Endothelial cell of umbilical vein (primary cell): ENCODE data around the gene TMEM176A. TPM values are rescaled to one million over a fixed set of nuclear protein-coding genes. Genes with fewer than 3 reads are reported as not detected.

Source experiments
- BruUV-seq: library from RNA; stranded (reverse); fragments of 400-500 nt; replicated peaks from 2 replicates; lab custom pipeline; 2021; lab: Mats Ljungman, UMichigan
- CTCF ChIA-PET: fragments of 300-600, 350-600 bp; sonication (Branson Sonifier 250); formaldehyde crosslinking; loops from one replicate; lab custom pipeline; 2021; ENCODE audit warnings: antibody characterized with exemption, inconsistent platforms; lab: Charles Lee
- POLR2A ChIA-PET: fragments of 300-600, 350-600 bp; sonication (Branson Sonifier 250); formaldehyde crosslinking; loops from one replicate; lab custom pipeline; 2021; ENCODE audit warnings: antibody characterized with exemption, inconsistent platforms; lab: Charles Lee
- DNase-seq: peaks from one replicate; pipeline ENCODE4 v3.0.0-alpha.2; 2011; ENCODE audit warnings: low read depth, low spot score
- FAIRE-seq: peaks from 2 replicates; lab custom pipeline; 2011; peaks lifted over from hg19 to GRCh38; lab: Jason Lieb, UNC
- H2AFZ ChIP-seq: 2 replicates; pipeline ENCODE4 v1.6.0; 2012; ENCODE audit warnings: low read depth, low read length, control low read depth, inconsistent platforms
- H3K27ac ChIP-seq: 2 replicates; pipeline ENCODE4 v1.5.1; 2011; ENCODE audit warnings: low read depth, mild to moderate bottlenecking, control low read depth, low read length, moderate library complexity; ENCODE audit not compliant: insufficient read depth
- H3K27me3 ChIP-seq, 2 experiments: 2 replicates each; pipeline versions ENCODE4 v1.6.0 to v1.6.1; 2011; ENCODE audit warnings: low read length in 2 of 2, mixed read lengths in 1 of 2; ENCODE audit not compliant: control insufficient read depth in 2 of 2, insufficient read depth in 2 of 2
- H3K36me3 ChIP-seq, 2 experiments: 2 replicates in 1 of 2; 3 replicates in 1 of 2; pipeline ENCODE4 v1.5.1; 2011; ENCODE audit warnings: low read length in 2 of 2, mild to moderate bottlenecking in 1 of 2, moderate library complexity in 1 of 2; ENCODE audit not compliant: control insufficient read depth in 2 of 2, insufficient read depth in 2 of 2; ENCODE audit errors: extremely low read depth in 1 of 2
- H3K4me1 ChIP-seq: 3 replicates; pipeline ENCODE4 v1.5.1; 2011; ENCODE audit warnings: mild to moderate bottlenecking, low read length; ENCODE audit not compliant: control insufficient read depth, insufficient read depth; ENCODE audit errors: extremely low read depth
- H3K4me2 ChIP-seq: 2 replicates; pipeline ENCODE4 v1.6.1; 2011; ENCODE audit warnings: low read length, control low read depth, mixed read lengths; ENCODE audit not compliant: insufficient read depth
- H3K4me3 ChIP-seq, 3 experiments: fragments of 200-600 bp in 1 of 3; sonication (generic), shearing (Covaris generic) in 1 of 3; replicated peaks in 1 of 3; 2 replicates each; pipeline ENCODE4 v1.5.1; 2011 to 2016; ENCODE audit warnings: control low read depth in 3 of 3, low read length in 3 of 3, mild to moderate bottlenecking in 2 of 3, inconsistent platforms in 1 of 3, low read depth in 1 of 3, moderate library complexity in 1 of 3; ENCODE audit not compliant: insufficient read depth in 1 of 3
- H3K79me2 ChIP-seq: 2 replicates; pipeline ENCODE4 v1.6.0; 2012; ENCODE audit warnings: low read length, inconsistent platforms; ENCODE audit not compliant: control insufficient read depth, insufficient read depth
- H3K9ac ChIP-seq: replicated peaks from 2 replicates; pipeline ENCODE3; 2011; ENCODE audit warnings: low read length, control low read depth; ENCODE audit not compliant: insufficient read depth; ENCODE audit errors: extremely low read depth
- H3K9me1 ChIP-seq: replicated peaks from 3 replicates; pipeline ENCODE4 v1.6.0; 2011; ENCODE audit warnings: mild to moderate bottlenecking, low read length; ENCODE audit not compliant: control insufficient read depth, insufficient read depth; ENCODE audit errors: extremely low read depth
- H3K9me3 ChIP-seq: replicated peaks from 2 replicates; pipeline ENCODE4 v1.5.1; 2012; ENCODE audit warnings: low read length, inconsistent platforms; ENCODE audit not compliant: control insufficient read depth, insufficient read depth
- H4K20me1 ChIP-seq: replicated peaks from 2 replicates; pipeline ENCODE3; 2011; ENCODE audit warnings: mild to moderate bottlenecking, low read length; ENCODE audit not compliant: control insufficient read depth, insufficient read depth; ENCODE audit errors: extremely low read depth
- EZH2 ChIP-seq: IDR thresholded peaks from 2 replicates; pipeline ENCODE4 v1.6.1; 2012; ENCODE audit warnings: borderline replicate concordance, low read depth, mild to moderate bottlenecking, moderate library complexity, low read length, inconsistent platforms; ENCODE audit not compliant: severe bottlenecking
- FOS ChIP-seq: IDR thresholded peaks from 2 replicates; pipeline ENCODE4 v1.6.1; 2011; ENCODE audit warnings: mild to moderate bottlenecking, low read length, moderate library complexity, borderline replicate concordance; ENCODE audit not compliant: insufficient read depth
- GATA2 ChIP-seq: IDR thresholded peaks from 2 replicates; pipeline ENCODE4 v1.7.0; 2011; ENCODE audit warnings: low read depth, mild to moderate bottlenecking, moderate library complexity, mixed read lengths, low read length; ENCODE audit not compliant: insufficient read length, insufficient read depth
- JUN ChIP-seq: IDR thresholded peaks from 2 replicates; pipeline ENCODE4 v1.6.1; 2011; ENCODE audit warnings: borderline replicate concordance, low read depth; ENCODE audit not compliant: insufficient read length, insufficient read depth
- MYC ChIP-seq: IDR thresholded peaks from one replicate; pipeline ENCODE4 v1.6.1; 2011; ENCODE audit warnings: mild to moderate bottlenecking, low read depth, low read length
- POLR2A ChIP-seq: IDR thresholded peaks from 2 replicates; pipeline ENCODE4 v1.6.1; 2012; ENCODE audit warnings: low read depth, mild to moderate bottlenecking, control low read depth, low read length
- POLR2AphosphoS5 ChIP-seq: IDR thresholded peaks from 2 replicates; pipeline ENCODE4 v1.6.1; 2012; ENCODE audit warnings: low read depth, mild to moderate bottlenecking, control low read depth, low read length, moderate library complexity; ENCODE audit not compliant: insufficient read depth
- dilution Hi-C: fragments of 300-500 bp; cut with MboI; formaldehyde crosslinking; loops from one replicate; pipeline ENCODE4 v1.15.0; 2019; ENCODE audit warnings: low sequenced_read_pairs; ENCODE audit not compliant: extremely low pct_ligation_motif_present
- intact Hi-C: fragments of 100-400 bp; cut with micrococcal nuclease; formaldehyde crosslinking; loops from one replicate; pipeline ENCODE4 v1.10.0; 2022
- polyA plus RNA-seq, 4 experiments: library from polyadenylated mRNA; depleted of rRNA in 3 of 4; stranded (reverse) in 3 of 4; unstranded in 1 of 4; fragments of >200 nt; gene quantifications; 2 replicates each; pipeline versions ENCODE4 v1.2.1 to v1.2.3, GENCODE V29; 2011 to 2012; ENCODE audit warnings: missing spikeins in 1 of 4
- total RNA-seq: library from RNA; stranded (reverse); gene quantifications from 2 replicates; pipeline ENCODE4 v1.2.3, GENCODE V29; 2021
- TF ChIP-seq, protein P1 (sequence below), 2 donors: IDR thresholded peaks; 1 replicate in 1 of 2; 2 replicates in 1 of 2; pipeline ENCODE4 v1.5.1; 2011; ENCODE audit warnings: low read length in 2 of 2, mild to moderate bottlenecking in 2 of 2, moderate library complexity in 2 of 2, control low read depth in 1 of 2, inconsistent platforms in 1 of 2, low read depth in 1 of 2; ENCODE audit not compliant: insufficient read depth in 1 of 2; ENCODE audit errors: extremely low read depth in 1 of 2
- TF ChIP-seq, protein P2 (sequence below): IDR thresholded peaks from 2 replicates; pipeline ENCODE4 v1.6.1; 2011; ENCODE audit not compliant: insufficient read depth, insufficient read length

The TMEM176A gene
- total and polyA plus RNA-seq, 2 donors (not counting 3 experiments of a cell fraction or from before 2014, with no cell fraction given), result not detected

DNA sequence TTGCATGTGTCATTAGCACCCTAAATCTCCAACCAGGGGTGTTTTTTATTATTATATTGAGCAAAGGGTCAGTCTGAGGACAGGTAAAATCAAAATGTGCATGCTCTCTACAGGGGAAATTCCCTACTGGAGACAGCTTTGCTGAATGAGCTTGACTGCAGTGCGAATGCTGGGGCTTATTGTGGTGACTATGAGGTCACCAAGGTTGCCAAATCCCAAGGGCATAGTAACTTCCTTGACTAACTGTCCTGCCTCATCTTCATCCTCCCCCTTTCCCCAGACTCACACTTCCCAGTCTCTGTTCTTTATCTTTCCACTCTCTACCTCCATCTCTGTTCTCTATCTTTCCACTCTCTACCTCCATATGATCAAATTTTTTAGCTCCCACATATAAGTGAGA is 28.9 kb downstream of the TMEM176A start:
- Histone ChIP-seq H3K9me1 (no peaks in the 10 kb centered on the region), H3K36me3 (no peaks in the 10 kb centered on the region), H3K4me3 (no peak overlapping the region), H3K9ac (no peak overlapping the region), H3K79me2 (no peaks in the 10 kb centered on the region), H3K4me2 (no peak overlapping the region), H3K4me1 (no peaks in the 10 kb centered on the region), H4K20me1 (no peaks in the 10 kb centered on the region), H3K9me3 (no peaks in the 10 kb centered on the region), H3K27me3 (peaks cover 4 to 16% of the 10 kb centered on the region in 2 experiments), H2AFZ (no peak overlapping the region), H3K27ac (no peak overlapping the region)
- BruUV-seq, result no TSS peak
- intact Hi-C loops (no loop called here), dilution Hi-C loops (no loop called here)
- no peak for DNase-seq
- no peak for FAIRE-seq
- POLR2A ChIA-PET, result no interaction called here
- TF ChIP-seq, protein P1, sequence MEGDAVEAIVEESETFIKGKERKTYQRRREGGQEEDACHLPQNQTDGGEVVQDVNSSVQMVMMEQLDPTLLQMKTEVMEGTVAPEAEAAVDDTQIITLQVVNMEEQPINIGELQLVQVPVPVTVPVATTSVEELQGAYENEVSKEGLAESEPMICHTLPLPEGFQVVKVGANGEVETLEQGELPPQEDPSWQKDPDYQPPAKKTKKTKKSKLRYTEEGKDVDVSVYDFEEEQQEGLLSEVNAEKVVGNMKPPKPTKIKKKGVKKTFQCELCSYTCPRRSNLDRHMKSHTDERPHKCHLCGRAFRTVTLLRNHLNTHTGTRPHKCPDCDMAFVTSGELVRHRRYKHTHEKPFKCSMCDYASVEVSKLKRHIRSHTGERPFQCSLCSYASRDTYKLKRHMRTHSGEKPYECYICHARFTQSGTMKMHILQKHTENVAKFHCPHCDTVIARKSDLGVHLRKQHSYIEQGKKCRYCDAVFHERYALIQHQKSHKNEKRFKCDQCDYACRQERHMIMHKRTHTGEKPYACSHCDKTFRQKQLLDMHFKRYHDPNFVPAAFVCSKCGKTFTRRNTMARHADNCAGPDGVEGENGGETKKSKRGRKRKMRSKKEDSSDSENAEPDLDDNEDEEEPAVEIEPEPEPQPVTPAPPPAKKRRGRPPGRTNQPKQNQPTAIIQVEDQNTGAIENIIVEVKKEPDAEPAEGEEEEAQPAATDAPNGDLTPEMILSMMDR (IDR thresholded peaks at IDR 0.05; ENCODE audit: extremely low read depth in 1 of 2, insufficient read depth in 1 of 2, low read depth in 1 of 2, low read length in 2 of 2), result no peak
- TF ChIP-seq GATA2 (no peak), POLR2A (no peak), FOS (no peak), JUN (no peak), EZH2 (no peak), POLR2AphosphoS5 (no peak), MYC (no peak)
- TF ChIP-seq, protein P2, sequence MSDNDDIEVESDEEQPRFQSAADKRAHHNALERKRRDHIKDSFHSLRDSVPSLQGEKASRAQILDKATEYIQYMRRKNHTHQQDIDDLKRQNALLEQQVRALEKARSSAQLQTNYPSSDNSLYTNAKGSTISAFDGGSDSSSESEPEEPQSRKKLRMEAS, result no peak
- CTCF ChIA-PET, result no interaction called here
